ENCODE measurements around the gene VPS51. TPM values are rescaled to one million over a fixed set of nuclear protein-coding genes. Genes with fewer than 3 reads are reported as not detected.

Gene VPS51
- total and polyA plus RNA-seq, 9 of the 15 experiments (the other 6 are each of a cell fraction or from before 2014, with no cell fraction given): 1.8 to 143 (median 46.8) TPM

GRCh38 chr11:65111744-65112545, 15.9 kb downstream of the VPS51 start, which contains the start of gene TM7SF2 (continued):
- TF ChIP-seq ZNF609 (CRISPR knock-in tag; IDR thresholded peaks at IDR 0.05; ENCODE audit: borderline replicate concordance) (no peak), SAP30 (IDR thresholded peaks at IDR 0.05; ENCODE audit: borderline replicate concordance, insufficient read depth, low read depth, low read length, poor library complexity, severe bottlenecking) (no peak), MCM7 (IDR thresholded peaks at IDR 0.05) (no peak), ZEB2 (IDR thresholded peaks at IDR 0.05) (no peak), THRB (CRISPR knock-in tag; conservative IDR thresholded peaks at IDR 0.05) (peak; percentile 76; the same call in 1 of the 2 replicates), ZKSCAN8 (CRISPR knock-in tag; IDR thresholded peaks at IDR 0.05) (no peak), MCM2 (IDR thresholded peaks at IDR 0.05; ENCODE audit: low read depth) (no peak), ELF4 (CRISPR knock-in tag; IDR thresholded peaks at IDR 0.05) (no peak), MIER1 (IDR thresholded peaks at IDR 0.05; ENCODE audit: low read depth) (no peak), PYGO2 (tag; IDR thresholded peaks at IDR 0.05) (no peak), EZH2 (IDR thresholded peaks at IDR 0.05; ENCODE audit: borderline replicate concordance, low read depth, low read length) (no peak), FIP1L1 (IDR thresholded peaks at IDR 0.05; ENCODE audit: low read depth, low read length, poor library complexity, severe bottlenecking) (peak; percentile 52)
- TF ChIP-seq, protein P1, sequence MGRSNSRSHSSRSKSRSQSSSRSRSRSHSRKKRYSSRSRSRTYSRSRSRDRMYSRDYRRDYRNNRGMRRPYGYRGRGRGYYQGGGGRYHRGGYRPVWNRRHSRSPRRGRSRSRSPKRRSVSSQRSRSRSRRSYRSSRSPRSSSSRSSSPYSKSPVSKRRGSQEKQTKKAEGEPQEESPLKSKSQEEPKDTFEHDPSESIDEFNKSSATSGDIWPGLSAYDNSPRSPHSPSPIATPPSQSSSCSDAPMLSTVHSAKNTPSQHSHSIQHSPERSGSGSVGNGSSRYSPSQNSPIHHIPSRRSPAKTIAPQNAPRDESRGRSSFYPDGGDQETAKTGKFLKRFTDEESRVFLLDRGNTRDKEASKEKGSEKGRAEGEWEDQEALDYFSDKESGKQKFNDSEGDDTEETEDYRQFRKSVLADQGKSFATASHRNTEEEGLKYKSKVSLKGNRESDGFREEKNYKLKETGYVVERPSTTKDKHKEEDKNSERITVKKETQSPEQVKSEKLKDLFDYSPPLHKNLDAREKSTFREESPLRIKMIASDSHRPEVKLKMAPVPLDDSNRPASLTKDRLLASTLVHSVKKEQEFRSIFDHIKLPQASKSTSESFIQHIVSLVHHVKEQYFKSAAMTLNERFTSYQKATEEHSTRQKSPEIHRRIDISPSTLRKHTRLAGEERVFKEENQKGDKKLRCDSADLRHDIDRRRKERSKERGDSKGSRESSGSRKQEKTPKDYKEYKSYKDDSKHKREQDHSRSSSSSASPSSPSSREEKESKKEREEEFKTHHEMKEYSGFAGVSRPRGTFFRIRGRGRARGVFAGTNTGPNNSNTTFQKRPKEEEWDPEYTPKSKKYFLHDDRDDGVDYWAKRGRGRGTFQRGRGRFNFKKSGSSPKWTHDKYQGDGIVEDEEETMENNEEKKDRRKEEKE (IDR thresholded peaks at IDR 0.05; ENCODE audit: borderline replicate concordance in 1 of 2, control insufficient read depth in 1 of 2, low read depth in 2 of 2, low read length in 1 of 2): no peak
- TF ChIP-seq, protein P2, sequence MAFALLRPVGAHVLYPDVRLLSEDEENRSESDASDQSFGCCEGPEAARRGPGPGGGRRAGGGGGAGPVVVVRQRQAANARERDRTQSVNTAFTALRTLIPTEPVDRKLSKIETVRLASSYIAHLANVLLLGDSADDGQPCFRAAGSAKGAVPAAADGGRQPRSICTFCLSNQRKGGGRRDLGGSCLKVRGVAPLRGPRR (CRISPR knock-in tag; IDR thresholded peaks at IDR 0.05): no peak
- TF ChIP-seq, protein P3, sequence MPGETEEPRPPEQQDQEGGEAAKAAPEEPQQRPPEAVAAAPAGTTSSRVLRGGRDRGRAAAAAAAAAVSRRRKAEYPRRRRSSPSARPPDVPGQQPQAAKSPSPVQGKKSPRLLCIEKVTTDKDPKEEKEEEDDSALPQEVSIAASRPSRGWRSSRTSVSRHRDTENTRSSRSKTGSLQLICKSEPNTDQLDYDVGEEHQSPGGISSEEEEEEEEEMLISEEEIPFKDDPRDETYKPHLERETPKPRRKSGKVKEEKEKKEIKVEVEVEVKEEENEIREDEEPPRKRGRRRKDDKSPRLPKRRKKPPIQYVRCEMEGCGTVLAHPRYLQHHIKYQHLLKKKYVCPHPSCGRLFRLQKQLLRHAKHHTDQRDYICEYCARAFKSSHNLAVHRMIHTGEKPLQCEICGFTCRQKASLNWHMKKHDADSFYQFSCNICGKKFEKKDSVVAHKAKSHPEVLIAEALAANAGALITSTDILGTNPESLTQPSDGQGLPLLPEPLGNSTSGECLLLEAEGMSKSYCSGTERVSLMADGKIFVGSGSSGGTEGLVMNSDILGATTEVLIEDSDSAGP (CRISPR knock-in tag; IDR thresholded peaks at IDR 0.05): no peak

All from K562 (cell line).